EL (cell line): ENCODE data around the gene PRR19.

Source experiments
- DNase-seq: peaks from one replicate; pipeline ENCODE4 v3.0.0-alpha.2; 2016

PRR19 gene

DNA sequence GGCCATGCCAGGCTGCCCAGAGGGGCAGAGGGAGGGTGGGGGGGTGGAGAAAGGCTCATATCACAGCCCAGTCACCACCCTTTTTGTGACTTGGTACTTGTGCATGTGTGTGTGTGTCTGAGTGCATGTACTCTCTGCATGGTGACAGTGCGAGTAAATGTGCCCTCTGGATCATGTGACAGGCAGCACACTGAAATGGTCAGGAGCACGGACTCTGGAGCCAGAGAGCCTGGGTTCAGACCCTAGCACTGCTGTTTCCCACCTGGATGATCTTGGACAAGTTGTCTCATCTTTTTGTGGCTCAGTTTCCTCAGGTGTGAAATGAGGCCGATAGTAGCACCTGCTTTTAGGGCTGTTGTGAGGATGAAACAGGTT is 30.9 kb upstream of the PRR19 start:
- no peak for DNase-seq

DNA sequence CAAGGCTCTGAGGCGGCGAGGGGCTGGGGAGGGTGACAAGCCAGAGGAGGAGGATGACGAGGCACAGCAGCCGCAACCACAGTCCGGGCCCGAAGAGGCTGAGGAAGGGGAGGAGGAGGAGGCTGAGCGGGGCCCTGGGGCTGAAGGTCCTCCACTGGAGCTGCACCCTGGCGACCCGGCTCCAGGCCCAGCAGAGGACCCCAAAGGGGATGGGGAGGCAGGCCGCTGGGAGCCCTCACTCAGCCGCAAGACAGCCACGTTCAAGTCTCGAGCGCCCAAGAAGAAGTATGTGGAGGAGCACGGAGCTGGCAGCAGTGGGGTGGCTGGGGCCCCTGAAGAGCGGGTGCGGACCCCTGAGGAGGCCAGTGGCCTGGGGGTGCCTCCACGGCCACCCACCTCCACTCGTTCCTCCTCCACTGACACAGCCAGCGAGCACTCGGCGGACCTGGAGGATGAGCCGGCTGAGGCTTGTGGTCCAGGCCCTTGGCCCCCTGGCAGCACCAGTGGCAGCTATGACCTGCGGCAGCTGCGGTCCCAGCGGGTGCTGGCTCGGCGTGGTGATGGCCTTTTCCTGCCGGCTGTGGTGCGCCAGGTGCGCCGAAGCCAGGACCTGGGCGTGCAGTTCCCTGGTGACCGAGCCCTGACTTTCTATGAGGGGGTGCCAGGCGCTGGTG is 29.9 kb upstream of the PRR19 start:
- DNase-seq, result no peak

DNA sequence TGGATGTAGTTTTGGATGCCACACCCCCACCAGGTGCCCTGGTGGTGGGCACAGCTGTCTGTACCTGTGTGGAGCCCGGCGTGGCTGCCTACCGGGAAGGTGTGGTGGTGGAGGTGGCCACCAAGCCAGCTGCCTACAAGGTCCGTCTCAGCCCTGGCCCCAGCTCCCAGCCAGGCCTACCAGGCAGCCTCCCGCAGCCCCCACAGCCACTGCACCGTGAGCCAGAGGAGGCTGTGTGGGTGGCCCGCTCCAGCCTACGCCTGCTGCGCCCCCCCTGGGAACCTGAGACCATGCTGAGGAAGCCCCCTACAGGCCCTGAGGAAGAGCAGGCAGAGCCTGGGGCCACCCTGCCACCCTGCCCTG is 29.4 kb upstream of the PRR19 start:
- DNase-seq, result no peak

GRCh38 chr19:42272989-42273406 is 28.9 kb upstream of the PRR19 start:
- DNase-seq, result no peak

GRCh38 chr19:42273407-42274064 is 28.4 kb upstream of the PRR19 start:
- DNase-seq, result no peak

DNA sequence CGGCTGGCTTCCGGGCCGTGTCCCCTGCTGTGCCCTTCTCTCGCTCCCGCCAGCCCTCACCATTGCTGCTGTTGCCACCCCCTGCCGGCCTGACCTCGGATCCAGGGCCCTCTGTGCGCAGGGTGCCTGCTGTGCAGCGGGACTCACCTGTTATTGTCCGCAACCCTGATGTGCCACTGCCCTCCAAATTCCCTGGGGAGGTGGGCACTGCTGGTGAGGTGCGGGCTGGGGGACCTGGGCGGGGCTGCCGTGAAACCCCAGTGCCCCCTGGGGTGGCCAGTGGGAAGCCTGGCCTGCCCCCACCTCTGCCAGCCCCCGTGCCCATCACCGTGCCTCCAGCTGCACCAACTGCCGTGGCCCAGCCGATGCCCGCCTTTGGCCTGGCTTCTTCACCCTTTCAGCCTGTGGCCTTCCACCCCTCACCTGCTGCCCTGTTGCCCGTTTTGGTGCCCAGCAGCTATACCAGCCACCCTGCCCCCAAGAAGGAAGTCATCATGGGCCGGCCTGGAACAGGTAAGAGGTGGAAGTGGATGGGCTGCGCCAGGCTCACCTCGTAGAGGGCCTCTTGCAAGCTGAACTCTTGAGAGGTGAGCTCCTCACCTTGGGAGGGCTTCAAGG is 27.8 kb upstream of the PRR19 start:
- DNase-seq, result no peak

- DNase-seq, result no peak
Measured at GRCh38 chr19:42275103-42275502, 26.8 kb upstream of the PRR19 start.

GRCh38 chr19:42275517-42275916 is 26.4 kb upstream of the PRR19 start:
- no peak for DNase-seq

GRCh38 chr19:42276284-42276683 is 25.6 kb upstream of the PRR19 start:
- DNase-seq, result no peak

DNA sequence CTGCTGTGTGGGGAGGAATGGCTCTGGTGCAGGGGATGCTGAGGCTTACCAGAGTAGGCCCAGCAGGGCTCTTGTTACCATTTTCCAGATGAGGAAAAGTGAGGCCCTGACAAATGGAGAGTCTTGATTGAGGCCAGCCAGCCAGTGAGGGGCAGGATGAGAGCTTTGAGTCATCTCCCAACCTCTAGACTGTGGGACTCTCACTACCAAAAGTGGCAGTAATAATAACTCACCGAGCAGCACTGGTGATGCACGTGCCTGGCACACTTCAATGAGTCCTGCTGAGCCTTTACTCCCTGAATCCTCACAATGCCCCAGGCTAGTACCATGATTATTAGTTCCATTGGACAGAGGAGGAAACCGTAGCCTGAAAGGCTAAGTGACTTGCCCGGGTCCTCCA is 25.1 kb upstream of the PRR19 start:
- peak; percentile 65 for DNase-seq

DNA sequence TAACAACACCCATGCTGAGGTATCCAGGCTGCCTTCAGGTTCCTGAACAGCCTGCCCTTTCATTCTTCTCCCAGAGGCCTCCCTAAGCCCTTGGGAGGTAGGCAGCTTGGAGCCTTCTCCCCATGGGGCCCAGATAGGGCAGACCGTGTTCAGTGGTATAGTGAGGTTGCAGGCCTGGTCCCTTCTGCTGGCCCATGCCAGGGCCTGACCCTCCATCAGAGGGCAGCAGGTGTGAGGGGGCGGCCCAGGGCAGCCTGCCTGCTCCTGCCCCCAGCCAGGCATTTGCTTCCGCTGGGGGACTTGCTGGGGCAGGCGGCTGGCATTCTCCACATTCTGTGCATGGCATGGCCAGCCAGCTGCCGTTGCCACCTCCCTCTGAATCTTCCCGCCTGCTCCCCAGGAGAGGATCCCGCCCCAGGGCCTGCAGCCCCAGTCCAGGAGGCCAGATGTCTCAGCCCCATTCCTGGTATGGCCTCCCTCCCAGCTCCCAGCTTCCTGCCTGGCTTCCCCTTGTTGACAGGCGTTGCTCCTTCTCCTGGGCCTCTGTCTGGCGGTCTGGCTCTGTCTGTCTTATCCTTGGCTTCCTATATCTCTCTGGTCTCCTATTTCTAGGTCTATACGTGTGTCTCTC is 24.0 kb upstream of the PRR19 start:
- peak; percentile 85 for DNase-seq

DNA sequence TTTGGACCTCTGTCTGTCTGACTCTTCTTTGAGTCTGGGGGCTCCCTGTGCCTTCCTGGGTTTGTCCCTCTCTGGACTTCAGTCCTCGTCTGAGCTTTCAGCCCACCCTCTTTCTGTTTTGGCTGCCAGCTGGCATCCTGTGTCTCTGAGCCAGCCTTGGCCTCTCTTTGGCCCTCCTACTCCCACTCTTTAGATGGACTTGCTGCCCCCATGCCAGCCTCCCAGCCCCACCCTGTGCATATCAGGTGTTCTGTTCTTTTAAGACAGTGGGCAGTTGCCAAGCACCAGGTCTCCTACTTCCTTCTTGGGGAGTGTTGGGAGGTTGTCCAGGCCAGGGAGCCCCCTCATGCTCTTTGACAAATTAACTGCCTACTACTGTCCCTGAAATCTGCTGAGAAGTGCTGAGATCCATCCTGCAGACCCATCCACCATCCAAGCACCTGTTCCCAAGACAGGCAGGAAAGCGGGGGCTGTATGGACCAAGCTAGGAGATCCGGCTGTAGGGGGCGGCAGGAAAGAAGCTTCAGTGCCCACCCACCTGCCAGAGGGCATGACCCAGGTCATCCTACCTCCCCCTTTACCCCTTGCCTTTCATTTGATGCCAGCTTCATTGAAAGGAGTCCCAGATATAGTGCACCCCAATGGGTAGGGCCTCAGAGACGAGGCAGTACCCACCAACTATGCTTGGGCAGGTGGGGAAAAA is 23.3 kb upstream of the PRR19 start:
- no peak for DNase-seq

- DNase-seq, result no peak
Measured at GRCh38 chr19:42279155-42279901, 22.6 kb upstream of the PRR19 start.

GRCh38 chr19:42279902-42280814 is 21.8 kb upstream of the PRR19 start:
- peak; percentile 93 for DNase-seq

- no peak for DNase-seq
Measured at GRCh38 chr19:42280815-42281145, 21.2 kb upstream of the PRR19 start.

DNA sequence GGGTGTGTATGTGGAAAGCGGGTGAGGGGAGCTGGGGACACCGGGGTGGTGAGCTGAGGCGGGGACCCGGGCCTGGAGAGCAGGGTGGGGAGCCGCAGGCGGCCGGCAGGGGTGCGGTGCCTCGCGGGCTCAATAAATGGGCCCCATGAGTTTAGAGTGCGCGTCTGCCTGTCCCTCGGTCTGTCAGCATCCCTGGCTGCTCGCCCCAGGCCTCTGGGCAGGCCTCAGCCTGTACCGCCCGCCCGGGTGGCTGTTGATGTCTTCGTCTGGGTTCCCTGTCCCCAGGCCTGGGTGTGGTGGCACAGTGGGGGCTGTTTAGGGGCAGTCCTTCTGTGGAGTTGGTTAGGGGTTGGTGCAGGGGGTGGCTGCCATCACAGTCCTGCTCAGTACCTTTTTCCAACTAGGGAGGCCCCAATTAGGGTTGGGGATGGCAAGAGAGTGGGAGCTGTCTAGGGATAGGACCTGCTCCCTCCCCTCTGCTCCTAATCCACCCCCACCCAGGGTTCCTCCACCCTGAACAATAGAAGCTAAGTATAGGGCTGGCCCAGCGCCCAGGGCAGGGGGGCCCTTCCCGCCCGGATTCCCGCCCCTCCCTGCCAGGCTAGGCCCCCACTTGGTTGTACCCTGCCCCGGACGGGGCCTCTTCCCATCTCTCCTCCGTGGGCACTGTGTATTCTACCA is 20.6 kb upstream of the PRR19 start:
- peak; percentile 47 for DNase-seq

GRCh38 chr19:42281827-42282762 is 19.8 kb upstream of the PRR19 start:
- DNase-seq, result peak; percentile 41

DNA sequence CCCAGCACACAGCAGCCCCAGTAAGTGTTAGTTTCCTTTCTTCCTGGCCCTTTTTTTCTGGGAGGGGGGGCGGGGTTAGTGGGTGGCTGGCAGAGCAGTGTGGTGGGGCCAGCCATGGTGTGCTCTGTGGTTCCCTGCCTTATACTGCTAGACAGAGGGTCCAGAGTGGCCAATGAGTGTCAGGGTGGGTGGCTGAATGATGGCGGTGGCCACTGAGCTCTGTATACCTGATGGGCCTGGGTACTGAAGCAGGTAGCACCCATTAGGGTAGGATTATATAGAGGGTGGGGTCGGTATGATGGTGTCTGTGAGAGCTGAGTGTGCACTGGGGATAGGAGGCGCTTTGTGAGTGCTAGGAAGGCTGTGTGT is 19.1 kb upstream of the PRR19 start:
- no peak for DNase-seq

DNA sequence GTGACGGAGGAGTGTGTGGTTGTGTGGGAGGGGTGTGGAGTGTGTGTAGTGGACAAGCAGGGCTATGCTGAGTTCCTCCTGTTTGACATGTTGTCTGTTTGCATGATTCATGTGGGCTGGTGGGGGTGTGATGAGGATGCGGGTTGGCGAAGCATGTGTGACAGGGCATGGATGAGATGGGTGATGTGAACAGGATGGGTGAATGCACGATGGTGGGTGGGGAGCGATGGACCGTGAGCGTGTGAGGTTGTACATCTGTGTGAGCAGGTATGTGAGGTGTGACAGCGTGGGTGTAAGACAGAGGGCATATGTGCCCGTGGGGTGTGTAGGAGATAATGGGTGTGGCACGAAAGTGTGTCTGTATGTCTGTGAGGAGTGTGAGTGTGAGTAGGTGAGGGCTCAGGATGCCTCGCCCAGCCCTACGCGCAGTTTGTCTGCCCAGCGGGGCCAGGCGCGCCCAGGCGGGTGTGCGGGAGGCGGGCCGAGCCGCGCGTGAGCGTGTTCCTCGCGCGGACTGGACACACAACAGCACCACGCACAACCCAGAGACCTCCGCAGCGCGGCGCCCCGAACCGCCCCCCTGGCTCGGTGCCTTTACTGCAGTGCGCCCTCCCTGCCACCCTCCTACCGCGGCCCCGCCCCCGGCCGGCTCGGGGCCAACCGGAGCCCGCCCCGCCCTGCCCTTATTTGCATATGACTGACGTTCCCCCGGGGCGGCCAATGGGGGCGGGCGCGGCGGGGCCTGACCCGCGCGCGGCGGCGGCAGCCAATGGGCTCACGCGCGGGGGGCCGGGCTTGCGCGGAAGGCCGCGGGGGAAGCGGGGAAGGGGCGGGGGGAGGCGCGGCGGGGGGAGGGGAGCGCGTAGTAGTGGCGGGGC is 18.5 kb upstream of the PRR19 start:
- peak; percentile 94 for DNase-seq
